Body of pancreas (tissue), 4 donors: Measurements from ENCODE around the gene ASB2. TPM values are rescaled to one million over a fixed set of nuclear protein-coding genes. Genes with fewer than 3 reads are reported as not detected.

Source experiments
- ATAC-seq: fragments of 150-250 bp; one replicate; pipeline ENCODE4 v1.9.1; 2016
- DNase-seq, 4 donors: peaks; one replicate each; pipeline ENCODE4 v3.0.0-alpha.2; 2019
- H3K27ac ChIP-seq, 4 donors: fragments of 200-600 bp; sonication (generic); 1 replicate in 3 of 4; 2 replicates in 1 of 4; pipeline versions ENCODE4 v1.5.1 to v1.6.1; 2016 to 2019; ENCODE audit warnings: mild to moderate bottlenecking in 1 of 4, mixed read lengths in 1 of 4, moderate library complexity in 1 of 4
- H3K27me3 ChIP-seq, 2 donors: fragments of 200-600 bp; sonication (generic); one replicate each; pipeline ENCODE4 v1.6.0; 2016; ENCODE audit warnings: mild to moderate bottlenecking in 1 of 2
- H3K36me3 ChIP-seq, 2 donors: fragments of 200-600 bp; sonication (generic); replicated peaks in 1 of 2; 2 replicates each; pipeline ENCODE4 v1.5.1; 2016; ENCODE audit warnings: low read depth in 2 of 2; ENCODE audit not compliant: insufficient read depth in 1 of 2
- H3K4me1 ChIP-seq: fragments of 200-600 bp; sonication (generic); one replicate; pipeline ENCODE4 v1.6.0; 2016
- H3K4me3 ChIP-seq, 2 donors: fragments of 200-600 bp; sonication (generic); 1 replicate in 1 of 2; 2 replicates in 1 of 2; pipeline ENCODE4 v1.5.1; 2016 to 2019
- H3K9me3 ChIP-seq, 3 donors: fragments of 200-600 bp; sonication (generic); 1 replicate in 2 of 3; 2 replicates in 1 of 3; pipeline ENCODE4 v1.5.1; 2016
- POLR2A ChIP-seq, 3 donors: fragments of 450-650 bp; IDR thresholded peaks; one replicate each; pipeline ENCODE4 v1.6.1; 2016; ENCODE audit warnings: antibody characterized with exemption in 3 of 3, mild to moderate bottlenecking in 2 of 3
- WGBS, 2 donors: methylation state at CpG; one replicate each; pipeline ENCODE4 v1.1.5; 2017; 5-methylcytosine and 5-hydroxymethylcytosine counted together
- intact Hi-C: fragments of 100-400 bp; cut with DNase I; formaldehyde crosslinking; loops from one replicate; pipeline ENCODE4 v1.15.1; 2023
- total RNA-seq, 2 donors: library from RNA; depleted of rRNA; stranded (reverse); fragments of >200 nt; gene quantifications; one replicate each; pipeline ENCODE4 v1.1.0, GENCODE V29; 2016
- TF ChIP-seq, protein P1 (sequence below), 7 experiments: fragments of 450-650 bp in 4 of 7; fragments of 200-600 bp in 3 of 7; sonication (generic) in 3 of 7; IDR thresholded peaks; one replicate each; pipeline ENCODE4 v1.5.1; 2016 to 2019; ENCODE audit warnings: antibody characterized with exemption in 7 of 7

The ASB2 gene
- total RNA-seq, 2 donors from 2014 or later, result 0.33 to 7.0 TPM

DNA sequence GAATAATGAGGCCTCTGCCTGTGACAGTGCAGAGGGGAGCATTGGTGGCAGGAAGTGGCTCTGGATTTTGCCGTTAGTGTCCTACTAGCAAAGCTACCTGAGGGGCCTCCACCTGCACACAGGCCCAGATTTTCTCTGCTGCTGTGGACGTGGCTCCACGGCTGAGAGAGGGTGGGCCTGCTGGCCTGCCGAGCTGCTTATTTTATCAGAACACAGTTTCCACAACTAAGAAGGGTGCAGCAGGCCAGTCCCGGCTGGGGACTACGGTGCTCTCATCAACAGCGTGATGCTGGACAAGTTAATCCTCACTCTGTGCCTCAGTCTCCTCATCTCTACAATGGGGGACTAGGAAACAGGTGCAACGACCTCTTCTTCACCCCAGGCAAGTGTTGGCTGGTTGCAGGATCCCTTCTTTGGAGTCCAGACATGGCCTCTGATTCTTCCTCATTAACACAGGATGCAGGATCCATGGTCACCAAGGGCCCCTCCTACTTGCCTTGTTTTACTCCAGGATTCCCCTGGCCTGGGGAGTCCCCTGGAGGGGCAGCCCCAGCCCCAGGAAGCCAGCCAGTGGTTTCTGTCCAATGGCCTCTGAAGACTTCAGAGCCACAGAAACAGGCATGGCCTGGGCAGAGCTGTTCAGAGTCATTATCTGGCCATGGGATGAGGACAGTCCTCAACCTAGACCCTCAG lies 45.9 kb downstream of the ASB2 start:
- 80 to 100% methylated on average over 1 to 8 of the region's 8 CpGs for WGBS, 2 donors
- intact Hi-C loops, result no loop called here
- H3K27ac ChIP-seq, result no peak overlapping the region

DNA sequence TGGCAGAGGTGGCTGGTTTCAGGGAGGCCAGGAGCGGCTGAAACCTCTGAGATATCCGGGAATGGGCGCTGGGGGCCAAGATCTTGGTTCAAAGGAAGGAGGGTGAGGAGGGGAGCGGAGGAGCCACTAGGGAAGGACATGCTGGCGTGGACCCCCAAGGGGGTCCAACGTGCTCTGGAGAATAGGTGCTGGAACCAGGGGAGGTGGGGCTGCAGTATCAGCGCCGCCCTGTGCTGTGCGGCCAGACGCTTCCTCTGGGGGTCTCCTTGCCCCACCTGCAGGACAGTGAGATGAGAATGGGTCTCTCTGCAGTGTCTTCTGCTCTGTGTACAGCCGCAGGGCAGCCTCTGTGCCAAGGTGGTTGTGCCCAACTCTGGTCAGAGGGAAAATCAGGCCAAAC lies 46.7 kb downstream of the ASB2 start:
- Histone ChIP-seq H3K9me3 (no peaks in the 10 kb centered on the region), H3K27ac (no peak overlapping the region), H3K27me3 (no peaks in the 10 kb centered on the region), H3K36me3 (no peaks in the 10 kb centered on the region), H3K4me3 (no peak overlapping the region), H3K4me1 (no peaks in the 10 kb centered on the region)
- DNase-seq, result no peak
- intact Hi-C loops, result no loop called here
- no peak for TF ChIP-seq POLR2A (IDR thresholded peaks at IDR 0.05)
- TF ChIP-seq, protein P1, sequence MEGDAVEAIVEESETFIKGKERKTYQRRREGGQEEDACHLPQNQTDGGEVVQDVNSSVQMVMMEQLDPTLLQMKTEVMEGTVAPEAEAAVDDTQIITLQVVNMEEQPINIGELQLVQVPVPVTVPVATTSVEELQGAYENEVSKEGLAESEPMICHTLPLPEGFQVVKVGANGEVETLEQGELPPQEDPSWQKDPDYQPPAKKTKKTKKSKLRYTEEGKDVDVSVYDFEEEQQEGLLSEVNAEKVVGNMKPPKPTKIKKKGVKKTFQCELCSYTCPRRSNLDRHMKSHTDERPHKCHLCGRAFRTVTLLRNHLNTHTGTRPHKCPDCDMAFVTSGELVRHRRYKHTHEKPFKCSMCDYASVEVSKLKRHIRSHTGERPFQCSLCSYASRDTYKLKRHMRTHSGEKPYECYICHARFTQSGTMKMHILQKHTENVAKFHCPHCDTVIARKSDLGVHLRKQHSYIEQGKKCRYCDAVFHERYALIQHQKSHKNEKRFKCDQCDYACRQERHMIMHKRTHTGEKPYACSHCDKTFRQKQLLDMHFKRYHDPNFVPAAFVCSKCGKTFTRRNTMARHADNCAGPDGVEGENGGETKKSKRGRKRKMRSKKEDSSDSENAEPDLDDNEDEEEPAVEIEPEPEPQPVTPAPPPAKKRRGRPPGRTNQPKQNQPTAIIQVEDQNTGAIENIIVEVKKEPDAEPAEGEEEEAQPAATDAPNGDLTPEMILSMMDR (IDR thresholded peaks at IDR 0.05), result no peak
- ATAC-seq, result no peak
- 78 to 81% methylated on average over 11 of the region's 11 CpGs for WGBS, 2 donors

More for the DNA sequence above, 45.9 kb downstream of the ASB2 start:
- Histone ChIP-seq H3K27me3 (no peaks in the 10 kb centered on the region), H3K9me3 (no peaks in the 10 kb centered on the region), H3K4me3 (no peak overlapping the region), H3K36me3 (no peaks in the 10 kb centered on the region), H3K4me1 (no peaks in the 10 kb centered on the region)
- TF ChIP-seq POLR2A (IDR thresholded peaks at IDR 0.05), result no peak
- TF ChIP-seq, protein P1 (IDR thresholded peaks at IDR 0.05), result no peak
- ATAC-seq (no peak), DNase-seq (no peak)

DNA sequence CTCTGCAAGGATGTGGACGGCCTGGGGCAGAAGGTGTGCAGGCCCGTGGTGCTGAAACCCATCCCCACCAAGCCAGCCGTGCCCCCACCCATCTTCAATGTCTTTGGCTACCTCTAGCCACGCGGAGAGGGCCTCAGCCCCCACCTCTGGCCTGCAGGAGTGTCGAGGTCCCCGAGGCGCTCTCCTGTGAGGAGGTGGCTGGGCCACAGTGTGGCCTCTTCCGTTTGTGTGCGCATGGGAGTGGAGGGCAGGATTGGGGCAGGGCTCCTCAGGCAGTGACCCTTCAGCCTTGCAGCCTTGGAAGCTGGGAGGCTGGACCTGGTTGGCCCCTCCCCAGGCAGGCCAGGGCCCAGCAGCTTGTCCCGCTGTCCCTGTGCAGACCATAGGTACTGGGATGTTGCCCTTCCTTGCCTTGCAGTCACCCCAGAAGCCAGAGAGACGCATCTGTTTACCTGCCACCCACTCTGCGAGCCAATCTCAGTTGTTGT lies 47.3 kb downstream of the ASB2 start:
- Histone ChIP-seq H3K27me3 (no peaks in the 10 kb centered on the region), H3K4me1 (no peaks in the 10 kb centered on the region), H3K4me3 (no peak overlapping the region), H3K27ac (no peak overlapping the region), H3K36me3 (no peaks in the 10 kb centered on the region), H3K9me3 (no peaks in the 10 kb centered on the region)
- TF ChIP-seq POLR2A (IDR thresholded peaks at IDR 0.05), result no peak
- TF ChIP-seq, protein P1 (IDR thresholded peaks at IDR 0.05), result no peak
- intact Hi-C loops, result no loop called here
- WGBS, 2 donors, result 77 to 82% methylated on average over 5 to 13 of the region's 13 CpGs
- ATAC-seq (no peak), DNase-seq (no peak)

DNA sequence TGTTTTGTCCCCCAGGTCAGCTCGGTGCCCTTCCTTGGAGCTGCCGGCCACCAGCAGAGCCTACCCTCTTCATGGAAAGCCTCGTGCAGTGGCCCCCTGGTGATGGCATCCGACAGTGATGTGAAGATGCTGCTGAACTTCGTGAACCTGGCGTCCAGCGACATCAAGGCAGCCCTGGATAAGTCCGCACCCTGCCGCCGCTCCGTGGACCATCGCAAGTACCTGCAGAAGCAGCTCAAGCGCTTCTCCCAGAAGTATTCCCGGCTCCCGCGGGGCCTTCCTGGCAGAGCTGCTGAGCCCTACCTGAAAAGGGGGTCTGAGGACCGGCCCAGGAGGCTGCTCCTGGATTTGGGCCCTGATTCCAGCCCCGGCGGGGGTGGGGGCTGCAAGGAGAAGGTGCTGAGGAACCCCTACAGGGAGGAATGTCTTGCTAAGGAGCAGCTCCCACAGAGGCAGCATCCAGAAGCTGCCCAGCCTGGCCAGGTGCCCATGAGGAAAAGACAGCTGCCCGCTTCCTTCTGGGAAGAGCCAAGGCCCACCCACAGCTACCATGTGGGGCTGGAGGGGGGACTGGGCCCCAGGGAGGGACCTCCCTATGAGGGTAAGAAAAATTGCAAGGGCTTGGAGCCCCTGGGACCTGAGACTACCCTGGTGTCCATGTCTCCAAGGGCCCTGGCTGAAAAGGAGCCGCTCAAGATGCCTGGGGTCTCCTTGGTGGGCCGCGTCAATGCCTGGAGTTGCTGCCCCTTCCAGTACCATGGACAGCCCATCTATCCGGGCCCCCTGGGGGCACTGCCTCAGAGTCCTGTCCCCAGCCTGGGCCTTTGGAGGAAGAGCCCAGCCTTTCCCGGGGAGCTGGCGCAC lies 48.0 kb downstream of the ASB2 start:
- no peak for ATAC-seq
- Histone ChIP-seq H3K4me3 (no peak overlapping the region), H3K36me3 (no peaks in the 10 kb centered on the region)

More for the DNA sequence above, 48.0 kb downstream of the ASB2 start:
- Histone ChIP-seq H3K4me1 (no peaks in the 10 kb centered on the region), H3K27me3 (no peaks in the 10 kb centered on the region), H3K9me3 (no peaks in the 10 kb centered on the region), H3K27ac (no peak overlapping the region)
- DNase-seq, result no peak
- intact Hi-C loops, result no loop called here
- TF ChIP-seq, protein P1 (IDR thresholded peaks at IDR 0.05), result no peak
- TF ChIP-seq POLR2A (IDR thresholded peaks at IDR 0.05), result no peak
- WGBS, 2 donors, result 79 to 80% methylated on average over 4 to 25 of the region's 26 CpGs
